ENCODE measurements around the gene SLC35F3. TPM values are rescaled to one million over a fixed set of nuclear protein-coding genes. Genes with fewer than 3 reads are reported as not detected.

Gene SLC35F3
- total and polyA plus RNA-seq, 9 donors: 0.04 to 0.69 (median 0.17) TPM; not detected in 3

DNA sequence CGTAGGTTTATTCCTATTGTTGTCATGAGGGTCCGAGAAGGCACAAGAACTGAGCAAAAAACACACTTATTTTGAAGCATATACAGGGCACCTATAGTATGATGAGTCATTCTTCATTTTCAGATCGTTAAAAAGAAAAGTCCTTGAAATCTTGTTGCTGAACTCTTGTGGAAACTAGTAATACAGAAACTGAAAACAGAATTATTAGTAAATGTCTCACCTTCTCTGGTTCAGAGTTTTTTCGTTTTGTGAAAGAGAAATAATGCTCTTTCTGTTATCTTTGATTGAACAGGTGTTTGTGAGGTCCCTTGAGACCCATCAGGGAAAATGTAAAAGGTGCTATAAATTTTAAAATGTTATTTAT, 366.7 kb downstream of the SLC35F3 start:
- H3K4me1 ChIP-seq (ENCODE audit: insufficient read depth): no peaks in the 10 kb centered on the region
- no peaks in the 10 kb centered on the region for H3K9me3 ChIP-seq

DNA sequence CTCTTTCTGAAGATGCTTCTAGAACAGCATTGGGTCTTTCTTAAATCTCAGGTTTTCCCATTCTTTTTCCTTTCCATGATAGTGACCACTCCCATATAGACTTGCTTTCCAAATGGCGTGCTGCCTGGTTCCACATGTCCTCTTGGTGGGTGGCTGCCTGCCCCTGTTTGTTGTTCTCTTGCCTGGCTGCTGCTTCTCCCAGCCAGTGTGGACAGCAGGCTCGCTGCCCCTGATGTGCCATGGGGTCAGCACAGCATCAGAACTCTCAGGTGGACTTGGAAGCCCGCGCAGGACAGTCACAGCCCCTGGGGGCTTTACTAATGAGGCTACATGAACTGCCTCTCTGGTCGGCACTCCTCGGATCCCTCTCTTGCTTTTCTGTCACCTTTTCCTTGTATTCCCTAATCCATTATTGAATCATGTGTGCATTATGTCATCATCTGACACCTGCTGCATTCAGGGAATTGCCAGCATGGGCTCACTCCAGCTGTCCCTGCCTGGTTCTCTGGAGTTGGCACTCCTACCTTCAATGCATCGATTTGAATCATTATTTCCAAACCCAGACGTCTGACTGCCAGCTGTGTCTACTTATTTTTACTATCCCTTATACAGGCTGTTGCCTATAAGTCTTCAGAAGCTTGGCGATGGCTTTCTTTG, 368.3 kb downstream of the SLC35F3 start:
- H3K9me3 ChIP-seq: no peaks in the 10 kb centered on the region
- whole genome bisulfite sequencing, 3 donors: 77 to 85% (median 78%) methylated on average over 9 of the region's 9 CpGs
- TF ChIP-seq EP300 (IDR thresholded peaks at IDR 0.05): no peak
- TF ChIP-seq POLR2A (IDR thresholded peaks at IDR 0.05): no peak
- TF ChIP-seq, protein P1, sequence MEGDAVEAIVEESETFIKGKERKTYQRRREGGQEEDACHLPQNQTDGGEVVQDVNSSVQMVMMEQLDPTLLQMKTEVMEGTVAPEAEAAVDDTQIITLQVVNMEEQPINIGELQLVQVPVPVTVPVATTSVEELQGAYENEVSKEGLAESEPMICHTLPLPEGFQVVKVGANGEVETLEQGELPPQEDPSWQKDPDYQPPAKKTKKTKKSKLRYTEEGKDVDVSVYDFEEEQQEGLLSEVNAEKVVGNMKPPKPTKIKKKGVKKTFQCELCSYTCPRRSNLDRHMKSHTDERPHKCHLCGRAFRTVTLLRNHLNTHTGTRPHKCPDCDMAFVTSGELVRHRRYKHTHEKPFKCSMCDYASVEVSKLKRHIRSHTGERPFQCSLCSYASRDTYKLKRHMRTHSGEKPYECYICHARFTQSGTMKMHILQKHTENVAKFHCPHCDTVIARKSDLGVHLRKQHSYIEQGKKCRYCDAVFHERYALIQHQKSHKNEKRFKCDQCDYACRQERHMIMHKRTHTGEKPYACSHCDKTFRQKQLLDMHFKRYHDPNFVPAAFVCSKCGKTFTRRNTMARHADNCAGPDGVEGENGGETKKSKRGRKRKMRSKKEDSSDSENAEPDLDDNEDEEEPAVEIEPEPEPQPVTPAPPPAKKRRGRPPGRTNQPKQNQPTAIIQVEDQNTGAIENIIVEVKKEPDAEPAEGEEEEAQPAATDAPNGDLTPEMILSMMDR (IDR thresholded peaks at IDR 0.05): no peak
- no peak overlapping the region for H3K4me3 ChIP-seq
- H3K27ac ChIP-seq: no peak overlapping the region
- H3K36me3 ChIP-seq: no peaks in the 10 kb centered on the region
- intact Hi-C loops (cut with DNase I): no loop called here
- H3K27me3 ChIP-seq: no peaks in the 10 kb centered on the region
- H3K4me1 ChIP-seq (ENCODE audit: insufficient read depth): no peaks in the 10 kb centered on the region
- DNase-seq: no peak

More for the DNA sequence above, 366.7 kb downstream of the SLC35F3 start:
- intact Hi-C loops (cut with DNase I): no loop called here
- Histone ChIP-seq H3K27ac (no peak overlapping the region), H3K4me3 (no peak overlapping the region), H3K36me3 (no peaks in the 10 kb centered on the region), H3K27me3 (no peaks in the 10 kb centered on the region)
- no peak for TF ChIP-seq POLR2A (IDR thresholded peaks at IDR 0.05)
- TF ChIP-seq, protein P1 (IDR thresholded peaks at IDR 0.05): no peak
- no peak for TF ChIP-seq EP300 (IDR thresholded peaks at IDR 0.05)
- 38 to 55% (median 52%) methylated on average over 4 of the region's 4 CpGs for WGBS, 3 donors
- no peak for DNase-seq

DNA sequence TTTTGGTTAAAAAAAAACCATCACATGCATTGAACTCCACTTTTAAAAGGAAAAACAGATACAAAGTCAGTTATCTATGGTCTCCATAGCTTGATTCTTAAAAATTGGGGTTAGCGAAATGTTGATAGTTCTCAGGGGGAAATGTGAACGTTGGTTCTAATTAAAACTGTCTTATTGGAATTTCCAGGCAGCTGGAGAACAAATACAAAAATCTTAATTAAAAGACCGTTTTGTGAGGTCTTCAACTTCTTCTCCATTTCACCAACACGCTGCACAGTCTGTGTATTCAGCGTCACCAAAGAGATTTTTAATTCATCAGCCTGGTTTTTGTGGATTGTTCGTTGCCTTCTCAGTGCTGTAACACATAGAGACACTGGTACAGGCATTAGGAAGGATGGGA, 369.5 kb downstream of the SLC35F3 start:
- H3K27ac ChIP-seq: no peak overlapping the region
- no peak overlapping the region for H3K4me3 ChIP-seq
- TF ChIP-seq, protein P1 (IDR thresholded peaks at IDR 0.05): no peak
- TF ChIP-seq EP300 (IDR thresholded peaks at IDR 0.05) (no peak), POLR2A (IDR thresholded peaks at IDR 0.05) (no peak)
- intact Hi-C loops (cut with DNase I): no loop called here
- H3K4me1 ChIP-seq (ENCODE audit: insufficient read depth): no peaks in the 10 kb centered on the region
- no peaks in the 10 kb centered on the region for H3K27me3 ChIP-seq
- 83 to 87% (median 86%) methylated on average over 6 of the region's 6 CpGs for WGBS, 3 donors
- no peak for DNase-seq
- H3K36me3 ChIP-seq: no peaks in the 10 kb centered on the region
- no peaks in the 10 kb centered on the region for H3K9me3 ChIP-seq

DNA sequence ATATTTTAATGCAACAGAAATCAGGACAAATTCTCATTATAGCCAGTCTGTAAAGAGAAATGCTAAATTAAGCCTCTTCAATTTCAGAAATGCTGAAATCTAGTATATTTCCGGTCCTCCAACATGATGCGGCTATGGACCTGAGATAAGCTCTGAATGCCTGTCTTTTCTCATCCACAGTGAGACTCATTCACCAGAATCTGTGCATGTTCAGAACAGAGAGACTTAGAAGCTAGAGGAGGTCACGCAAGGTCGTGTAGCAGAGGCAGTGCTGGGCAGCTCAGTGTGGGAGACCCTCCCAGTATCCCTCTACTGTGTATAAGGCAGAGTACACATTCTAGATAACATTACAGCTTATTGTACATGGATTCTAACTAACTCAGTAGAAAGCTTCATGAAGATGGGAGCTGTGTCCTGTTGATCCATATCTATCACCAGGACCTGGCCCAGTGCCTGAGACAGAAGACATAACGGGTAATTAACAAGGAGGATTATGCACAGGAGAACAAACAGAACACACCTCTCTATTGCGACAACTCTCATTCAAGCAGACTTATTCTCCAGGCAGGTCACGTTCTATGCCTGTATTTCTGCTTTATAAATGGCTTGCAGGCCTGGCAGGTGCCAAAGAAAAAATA, 371.8 kb downstream of the SLC35F3 start:
- intact Hi-C loops (cut with DNase I): no loop called here
- Histone ChIP-seq H3K9me3 (no peaks in the 10 kb centered on the region), H3K4me3 (no peak overlapping the region), H3K4me1 (ENCODE audit: insufficient read depth) (no peaks in the 10 kb centered on the region), H3K36me3 (no peaks in the 10 kb centered on the region), H3K27ac (no peak overlapping the region), H3K27me3 (no peaks in the 10 kb centered on the region)
- no peak for TF ChIP-seq EP300 (IDR thresholded peaks at IDR 0.05)
- no peak for TF ChIP-seq POLR2A (IDR thresholded peaks at IDR 0.05)
- TF ChIP-seq, protein P1 (IDR thresholded peaks at IDR 0.05): no peak
- 73 to 90% (median 81%) methylated on average over 7 of the region's 7 CpGs for WGBS, 3 donors
- DNase-seq: no peak

Data from ovary (tissue), 9 donors.